Uterus (tissue), 2 donors: Measurements from ENCODE around the gene STX16.

Experiments used
- POLR2A ChIP-seq, 2 donors: fragments of 450-650 bp; IDR thresholded peaks; one replicate each; pipeline ENCODE4 v1.6.1; 2016; ENCODE audit warnings: antibody characterized with exemption in 2 of 2, mild to moderate bottlenecking in 1 of 2, moderate library complexity in 1 of 2
- TF ChIP-seq, protein P1 (sequence below), 4 experiments: fragments of 200-600 bp in 2 of 4; fragments of 450-650 bp in 2 of 4; sonication (generic) in 2 of 4; IDR thresholded peaks; one replicate each; pipeline ENCODE4 v1.5.1; 2016 to 2019; ENCODE audit warnings: antibody characterized with exemption in 4 of 4, mild to moderate bottlenecking in 2 of 4, moderate library complexity in 1 of 4

DNA sequence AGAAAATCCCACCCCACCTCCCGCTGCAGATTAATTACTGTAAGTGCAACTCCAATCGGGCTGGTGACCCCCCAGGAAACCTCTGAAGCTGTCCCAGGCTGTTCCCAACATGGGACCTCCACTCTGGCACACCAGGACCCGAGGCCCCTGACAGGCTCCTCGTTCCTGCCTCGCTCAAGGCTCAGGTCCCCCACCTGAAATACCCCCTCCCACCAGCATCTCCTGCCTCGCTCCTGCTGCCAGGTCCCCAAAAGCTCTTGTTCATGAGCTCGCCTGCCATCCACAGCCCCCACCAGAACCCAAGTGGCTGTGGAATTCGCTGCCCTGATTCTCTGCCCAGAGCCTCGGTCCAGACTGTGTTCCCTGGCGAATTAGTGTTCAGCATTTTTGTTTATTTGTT lies 67.6 kb downstream of the STX16 start:
- no peak for TF ChIP-seq POLR2A (IDR thresholded peaks at IDR 0.05)
- TF ChIP-seq, protein P1, sequence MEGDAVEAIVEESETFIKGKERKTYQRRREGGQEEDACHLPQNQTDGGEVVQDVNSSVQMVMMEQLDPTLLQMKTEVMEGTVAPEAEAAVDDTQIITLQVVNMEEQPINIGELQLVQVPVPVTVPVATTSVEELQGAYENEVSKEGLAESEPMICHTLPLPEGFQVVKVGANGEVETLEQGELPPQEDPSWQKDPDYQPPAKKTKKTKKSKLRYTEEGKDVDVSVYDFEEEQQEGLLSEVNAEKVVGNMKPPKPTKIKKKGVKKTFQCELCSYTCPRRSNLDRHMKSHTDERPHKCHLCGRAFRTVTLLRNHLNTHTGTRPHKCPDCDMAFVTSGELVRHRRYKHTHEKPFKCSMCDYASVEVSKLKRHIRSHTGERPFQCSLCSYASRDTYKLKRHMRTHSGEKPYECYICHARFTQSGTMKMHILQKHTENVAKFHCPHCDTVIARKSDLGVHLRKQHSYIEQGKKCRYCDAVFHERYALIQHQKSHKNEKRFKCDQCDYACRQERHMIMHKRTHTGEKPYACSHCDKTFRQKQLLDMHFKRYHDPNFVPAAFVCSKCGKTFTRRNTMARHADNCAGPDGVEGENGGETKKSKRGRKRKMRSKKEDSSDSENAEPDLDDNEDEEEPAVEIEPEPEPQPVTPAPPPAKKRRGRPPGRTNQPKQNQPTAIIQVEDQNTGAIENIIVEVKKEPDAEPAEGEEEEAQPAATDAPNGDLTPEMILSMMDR (IDR thresholded peaks at IDR 0.05) = no peak
